HEK293 (cell line): ENCODE results near the gene FRMD3.

Experiments used
- ZNF549 ChIP-seq: fragments of 450-650 bp; IDR thresholded peaks from 2 replicates; pipeline ENCODE4 v1.5.1; 2018; ENCODE audit warnings: missing biosample characterization, missing genetic modification characterization, mild to moderate bottlenecking, inconsistent platforms, moderate library complexity
- ZNF596 ChIP-seq: fragments of 450-650 bp; IDR thresholded peaks from 2 replicates; pipeline ENCODE4 v1.5.0; 2018; ENCODE audit warnings: missing biosample characterization, mild to moderate bottlenecking, missing genetic modification characterization, moderate library complexity
- ZNF629 ChIP-seq: fragments of 450-650 bp; formaldehyde crosslinking; IDR thresholded peaks from 2 replicates; pipeline ENCODE4 v1.5.1; 2017; ENCODE audit warnings: missing biosample characterization, missing genetic modification characterization
- ZNF660 ChIP-seq: fragments of 450-650 bp; IDR thresholded peaks from 2 replicates; pipeline ENCODE4 v1.5.1; 2018; ENCODE audit warnings: missing biosample characterization, mild to moderate bottlenecking, missing genetic modification characterization
- TF ChIP-seq, protein P1 (sequence below): fragments of 450-650 bp; formaldehyde crosslinking; IDR thresholded peaks from 2 replicates; pipeline ENCODE4 v1.5.1; 2016; ENCODE audit warnings: missing biosample characterization, missing genetic modification characterization
- TF ChIP-seq, protein P2 (sequence below): fragments of 450-650 bp; formaldehyde crosslinking; IDR thresholded peaks from 2 replicates; pipeline ENCODE4 v1.5.1; 2016; ENCODE audit warnings: missing biosample characterization, missing genetic modification characterization
- TF ChIP-seq, protein P3 (sequence below): fragments of 450-650 bp; formaldehyde crosslinking; IDR thresholded peaks from 2 replicates; pipeline ENCODE4 v1.5.1; 2016; ENCODE audit warnings: missing biosample characterization, missing genetic modification characterization, low read depth
- TF ChIP-seq, protein P4 (sequence below): sonication (generic); formaldehyde crosslinking; IDR thresholded peaks from 2 replicates; pipeline ENCODE4 v1.8.1; 2022; ENCODE audit warnings: mild to moderate bottlenecking, moderate library complexity, missing genetic modification reagents
- TF ChIP-seq, protein P5 (sequence below): fragments of 450-650 bp; formaldehyde crosslinking; IDR thresholded peaks from 2 replicates; pipeline ENCODE4 v1.5.1; 2016; ENCODE audit warnings: missing biosample characterization, missing genetic modification characterization

DNA sequence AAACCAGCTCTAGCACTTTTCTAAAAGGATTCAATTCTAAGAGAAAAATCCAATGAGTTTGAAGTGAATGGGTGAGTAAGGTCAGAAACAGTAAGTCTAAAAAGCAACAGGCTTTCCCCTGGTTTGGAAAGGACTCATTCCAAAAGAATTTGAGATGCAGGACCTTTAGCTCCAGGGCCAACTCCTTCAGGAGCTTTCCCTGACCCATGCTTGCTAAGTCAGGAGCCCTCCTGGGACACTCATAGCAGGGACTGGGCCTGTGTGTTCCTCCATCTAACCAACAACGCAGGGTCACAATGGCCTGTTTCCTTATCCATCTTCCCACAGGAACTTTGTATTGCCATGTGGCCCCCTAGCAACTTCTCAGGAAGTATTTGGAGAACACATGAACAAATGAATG, 198.8 kb downstream of the FRMD3 start:
- TF ChIP-seq, protein P1, sequence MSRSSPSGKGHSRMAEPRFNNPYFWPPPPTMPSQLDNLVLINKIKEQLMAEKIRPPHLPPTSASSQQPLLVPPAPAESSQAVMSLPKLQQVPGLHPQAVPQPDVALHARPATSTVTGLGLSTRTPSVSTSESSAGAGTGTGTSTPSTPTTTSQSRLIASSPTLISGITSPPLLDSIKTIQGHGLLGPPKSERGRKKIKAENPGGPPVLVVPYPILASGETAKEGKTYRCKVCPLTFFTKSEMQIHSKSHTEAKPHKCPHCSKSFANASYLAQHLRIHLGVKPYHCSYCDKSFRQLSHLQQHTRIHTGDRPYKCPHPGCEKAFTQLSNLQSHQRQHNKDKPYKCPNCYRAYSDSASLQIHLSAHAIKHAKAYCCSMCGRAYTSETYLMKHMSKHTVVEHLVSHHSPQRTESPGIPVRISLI (tag by site-specific recombination): no peak
- TF ChIP-seq ZNF660 (tag by site-specific recombination) (no peak), ZNF596 (tag by site-specific recombination) (no peak), ZNF629 (tag by site-specific recombination) (no peak), ZNF549 (tag by site-specific recombination) (no peak)
- TF ChIP-seq, protein P2, sequence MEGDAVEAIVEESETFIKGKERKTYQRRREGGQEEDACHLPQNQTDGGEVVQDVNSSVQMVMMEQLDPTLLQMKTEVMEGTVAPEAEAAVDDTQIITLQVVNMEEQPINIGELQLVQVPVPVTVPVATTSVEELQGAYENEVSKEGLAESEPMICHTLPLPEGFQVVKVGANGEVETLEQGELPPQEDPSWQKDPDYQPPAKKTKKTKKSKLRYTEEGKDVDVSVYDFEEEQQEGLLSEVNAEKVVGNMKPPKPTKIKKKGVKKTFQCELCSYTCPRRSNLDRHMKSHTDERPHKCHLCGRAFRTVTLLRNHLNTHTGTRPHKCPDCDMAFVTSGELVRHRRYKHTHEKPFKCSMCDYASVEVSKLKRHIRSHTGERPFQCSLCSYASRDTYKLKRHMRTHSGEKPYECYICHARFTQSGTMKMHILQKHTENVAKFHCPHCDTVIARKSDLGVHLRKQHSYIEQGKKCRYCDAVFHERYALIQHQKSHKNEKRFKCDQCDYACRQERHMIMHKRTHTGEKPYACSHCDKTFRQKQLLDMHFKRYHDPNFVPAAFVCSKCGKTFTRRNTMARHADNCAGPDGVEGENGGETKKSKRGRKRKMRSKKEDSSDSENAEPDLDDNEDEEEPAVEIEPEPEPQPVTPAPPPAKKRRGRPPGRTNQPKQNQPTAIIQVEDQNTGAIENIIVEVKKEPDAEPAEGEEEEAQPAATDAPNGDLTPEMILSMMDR (tag by site-specific recombination): no peak
- TF ChIP-seq, protein P3, sequence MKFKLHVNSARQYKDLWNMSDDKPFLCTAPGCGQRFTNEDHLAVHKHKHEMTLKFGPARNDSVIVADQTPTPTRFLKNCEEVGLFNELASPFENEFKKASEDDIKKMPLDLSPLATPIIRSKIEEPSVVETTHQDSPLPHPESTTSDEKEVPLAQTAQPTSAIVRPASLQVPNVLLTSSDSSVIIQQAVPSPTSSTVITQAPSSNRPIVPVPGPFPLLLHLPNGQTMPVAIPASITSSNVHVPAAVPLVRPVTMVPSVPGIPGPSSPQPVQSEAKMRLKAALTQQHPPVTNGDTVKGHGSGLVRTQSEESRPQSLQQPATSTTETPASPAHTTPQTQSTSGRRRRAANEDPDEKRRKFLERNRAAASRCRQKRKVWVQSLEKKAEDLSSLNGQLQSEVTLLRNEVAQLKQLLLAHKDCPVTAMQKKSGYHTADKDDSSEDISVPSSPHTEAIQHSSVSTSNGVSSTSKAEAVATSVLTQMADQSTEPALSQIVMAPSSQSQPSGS: no peak
- TF ChIP-seq, protein P4, sequence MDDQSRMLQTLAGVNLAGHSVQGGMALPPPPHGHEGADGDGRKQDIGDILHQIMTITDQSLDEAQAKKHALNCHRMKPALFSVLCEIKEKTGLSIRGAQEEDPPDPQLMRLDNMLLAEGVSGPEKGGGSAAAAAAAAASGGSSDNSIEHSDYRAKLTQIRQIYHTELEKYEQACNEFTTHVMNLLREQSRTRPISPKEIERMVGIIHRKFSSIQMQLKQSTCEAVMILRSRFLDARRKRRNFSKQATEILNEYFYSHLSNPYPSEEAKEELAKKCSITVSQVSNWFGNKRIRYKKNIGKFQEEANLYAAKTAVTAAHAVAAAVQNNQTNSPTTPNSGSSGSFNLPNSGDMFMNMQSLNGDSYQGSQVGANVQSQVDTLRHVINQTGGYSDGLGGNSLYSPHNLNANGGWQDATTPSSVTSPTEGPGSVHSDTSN (CRISPR knock-in tag): no peak
- TF ChIP-seq, protein P5, sequence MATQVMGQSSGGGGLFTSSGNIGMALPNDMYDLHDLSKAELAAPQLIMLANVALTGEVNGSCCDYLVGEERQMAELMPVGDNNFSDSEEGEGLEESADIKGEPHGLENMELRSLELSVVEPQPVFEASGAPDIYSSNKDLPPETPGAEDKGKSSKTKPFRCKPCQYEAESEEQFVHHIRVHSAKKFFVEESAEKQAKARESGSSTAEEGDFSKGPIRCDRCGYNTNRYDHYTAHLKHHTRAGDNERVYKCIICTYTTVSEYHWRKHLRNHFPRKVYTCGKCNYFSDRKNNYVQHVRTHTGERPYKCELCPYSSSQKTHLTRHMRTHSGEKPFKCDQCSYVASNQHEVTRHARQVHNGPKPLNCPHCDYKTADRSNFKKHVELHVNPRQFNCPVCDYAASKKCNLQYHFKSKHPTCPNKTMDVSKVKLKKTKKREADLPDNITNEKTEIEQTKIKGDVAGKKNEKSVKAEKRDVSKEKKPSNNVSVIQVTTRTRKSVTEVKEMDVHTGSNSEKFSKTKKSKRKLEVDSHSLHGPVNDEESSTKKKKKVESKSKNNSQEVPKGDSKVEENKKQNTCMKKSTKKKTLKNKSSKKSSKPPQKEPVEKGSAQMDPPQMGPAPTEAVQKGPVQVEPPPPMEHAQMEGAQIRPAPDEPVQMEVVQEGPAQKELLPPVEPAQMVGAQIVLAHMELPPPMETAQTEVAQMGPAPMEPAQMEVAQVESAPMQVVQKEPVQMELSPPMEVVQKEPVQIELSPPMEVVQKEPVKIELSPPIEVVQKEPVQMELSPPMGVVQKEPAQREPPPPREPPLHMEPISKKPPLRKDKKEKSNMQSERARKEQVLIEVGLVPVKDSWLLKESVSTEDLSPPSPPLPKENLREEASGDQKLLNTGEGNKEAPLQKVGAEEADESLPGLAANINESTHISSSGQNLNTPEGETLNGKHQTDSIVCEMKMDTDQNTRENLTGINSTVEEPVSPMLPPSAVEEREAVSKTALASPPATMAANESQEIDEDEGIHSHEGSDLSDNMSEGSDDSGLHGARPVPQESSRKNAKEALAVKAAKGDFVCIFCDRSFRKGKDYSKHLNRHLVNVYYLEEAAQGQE (tag by site-specific recombination): no peak
